SIG-M5 treated with dmso at 0.1 percent for 504 hours (cell line): Measurements from ENCODE around the gene CENPM.

Experiments used
- DNase-seq: peaks from one replicate; lab custom pipeline; 2025; ENCODE audit not compliant: unreplicated experiment; lab: John Stamatoyannopoulos, UW

CENPM gene

DNA sequence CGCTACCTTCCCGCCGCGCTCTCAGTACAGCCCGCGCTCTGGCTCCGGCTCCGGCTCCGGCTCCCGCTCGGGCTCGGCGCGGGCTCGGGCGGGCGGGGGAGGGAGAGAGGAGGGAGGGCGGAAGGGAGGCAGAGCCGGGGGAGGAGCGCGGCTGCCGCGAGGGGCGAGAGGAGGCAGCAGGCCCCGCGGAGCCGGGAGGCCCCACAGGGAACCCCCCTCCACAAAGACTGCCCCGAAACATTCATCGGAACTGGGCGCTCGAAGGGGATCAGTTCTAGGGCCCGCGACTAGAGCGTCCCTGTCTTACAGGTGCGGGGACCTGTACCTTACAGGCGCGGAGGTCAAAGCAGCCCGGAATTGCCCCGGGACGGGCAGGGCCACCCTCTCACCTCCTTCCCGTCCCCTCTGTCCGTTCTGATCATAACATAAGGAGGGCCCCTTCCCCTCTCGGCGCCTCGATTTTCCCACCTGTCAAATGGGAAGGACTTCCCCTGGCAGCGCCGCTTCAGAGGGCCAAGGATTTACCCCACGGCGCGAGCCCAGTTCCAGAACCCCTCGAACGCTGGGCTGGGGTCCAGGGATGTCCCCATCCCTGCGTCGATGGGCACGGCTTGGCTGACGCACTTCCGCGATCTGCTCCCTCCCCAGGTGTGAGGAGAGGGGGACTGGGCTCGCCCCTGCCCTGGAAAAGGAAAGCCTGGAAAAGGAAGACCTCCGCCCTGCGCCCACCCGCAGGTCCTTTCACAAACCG, 31.7 kb downstream of the CENPM start, which contains the start of gene SHISA8:
SHISA8 (minus strand) TSS at position 40 of the 751 bp plus-strand sequence. CDS start 407 bp downstream, outside the sequence.
- no peak for DNase-seq

GRCh38 chr22:41914611-41915034, 32.3 kb downstream of the CENPM start:
- DNase-seq = no peak

DNA sequence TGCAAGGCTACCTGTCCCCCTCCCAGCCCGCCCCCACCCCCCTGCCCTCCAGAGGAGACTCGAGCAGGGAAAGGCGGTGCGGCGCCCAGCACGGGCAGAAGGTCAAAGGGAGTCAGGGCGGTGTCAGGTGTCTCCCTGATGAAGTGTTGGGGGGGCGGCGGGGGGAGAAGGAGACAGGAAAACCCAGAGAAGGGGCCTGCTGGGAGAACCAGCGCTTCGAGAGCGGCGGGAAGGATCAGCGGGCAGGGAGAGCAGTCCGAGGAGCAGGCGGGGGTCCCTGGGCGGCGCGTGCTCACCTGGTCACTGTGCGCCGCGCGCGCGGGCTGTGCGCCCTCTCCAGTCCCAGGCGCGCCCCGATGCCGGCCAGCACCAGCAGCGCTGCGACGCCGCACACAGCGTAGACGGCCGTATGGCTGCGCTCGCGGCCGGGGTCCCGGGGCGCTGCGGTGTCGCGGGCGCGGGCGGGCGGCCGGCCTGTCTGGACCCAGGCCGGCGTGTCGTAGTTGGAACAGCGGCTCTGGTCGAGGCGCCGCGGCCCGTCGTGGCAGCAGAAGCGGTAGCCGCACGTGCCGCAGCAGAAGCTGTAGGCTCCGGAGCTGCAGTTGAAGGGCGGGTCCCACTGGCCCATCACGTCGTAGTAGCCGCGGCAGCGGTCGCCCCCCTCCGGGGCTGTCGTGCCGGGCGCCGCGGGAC, 33.0 kb downstream of the CENPM start:
- no peak for DNase-seq

DNA sequence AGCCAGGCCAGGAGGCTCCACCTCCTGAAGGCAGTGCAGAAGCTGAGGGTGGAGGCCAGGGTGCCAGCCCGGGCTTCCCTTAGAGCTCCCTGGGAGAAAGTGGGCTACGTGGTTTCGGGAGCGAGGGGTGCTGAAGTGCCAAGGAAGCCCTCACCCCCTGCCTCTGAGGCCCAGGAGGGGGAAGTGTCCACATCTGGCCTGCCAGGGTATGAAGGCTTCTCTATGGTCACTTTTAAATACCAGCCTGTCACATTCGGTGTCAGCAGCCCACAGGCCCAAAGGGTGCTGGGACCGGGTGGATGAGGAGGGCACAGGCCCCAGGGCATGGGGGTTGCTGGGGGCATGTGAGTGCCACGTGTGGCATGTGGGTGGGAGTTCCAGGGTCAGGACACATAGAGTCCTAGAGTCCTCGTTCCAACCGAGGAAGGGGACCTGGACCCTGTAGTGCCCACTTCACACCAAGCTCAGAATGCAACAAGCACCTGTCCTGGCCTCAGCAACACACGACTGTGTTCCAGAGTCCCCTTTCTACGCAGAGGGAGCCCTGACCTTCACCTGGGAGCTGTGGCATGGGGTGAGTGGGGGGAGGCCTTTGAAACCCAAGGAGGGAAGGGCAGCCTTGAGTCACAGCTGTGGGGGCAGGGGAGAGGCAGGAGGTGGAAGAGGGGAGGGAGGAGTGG, 33.8 kb downstream of the CENPM start:
- DNase-seq = no peak

- no peak for DNase-seq
Measured at GRCh38 chr22:41912338-41913039, 34.5 kb downstream of the CENPM start.

DNA sequence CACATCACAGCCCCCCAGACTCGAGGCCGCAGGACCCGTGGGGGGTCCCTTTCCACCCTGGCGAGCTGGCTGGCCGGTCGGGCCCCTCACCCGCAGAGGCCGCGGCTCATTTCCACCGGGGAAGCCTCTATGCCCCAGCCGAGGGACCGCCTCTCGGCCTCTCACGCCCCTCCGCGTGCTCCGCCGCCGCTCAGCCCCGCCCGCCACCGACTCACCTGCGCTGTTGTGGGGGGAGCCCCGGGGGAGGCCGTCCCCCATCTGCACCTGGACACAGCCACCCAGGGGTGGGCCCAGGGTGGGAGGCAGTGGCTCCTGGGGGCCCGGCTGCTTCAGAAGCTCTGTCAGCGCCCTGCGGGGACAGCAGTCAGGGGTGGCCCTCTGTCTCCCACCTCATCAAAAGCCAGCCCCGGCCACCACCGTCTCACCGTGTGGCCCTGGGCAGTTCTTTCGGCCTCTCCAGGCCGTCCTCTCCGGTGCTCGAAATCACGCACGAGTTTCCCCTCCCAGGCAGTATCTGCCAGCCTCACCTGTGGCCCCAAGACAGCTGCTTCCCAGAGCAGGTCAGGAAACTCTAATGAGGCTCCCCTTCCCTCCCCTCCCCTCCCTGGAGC, 35.8 kb downstream of the CENPM start:
- DNase-seq = no peak

GRCh38 chr22:41910050-41911000, 36.6 kb downstream of the CENPM start:
- no peak for DNase-seq

DNA sequence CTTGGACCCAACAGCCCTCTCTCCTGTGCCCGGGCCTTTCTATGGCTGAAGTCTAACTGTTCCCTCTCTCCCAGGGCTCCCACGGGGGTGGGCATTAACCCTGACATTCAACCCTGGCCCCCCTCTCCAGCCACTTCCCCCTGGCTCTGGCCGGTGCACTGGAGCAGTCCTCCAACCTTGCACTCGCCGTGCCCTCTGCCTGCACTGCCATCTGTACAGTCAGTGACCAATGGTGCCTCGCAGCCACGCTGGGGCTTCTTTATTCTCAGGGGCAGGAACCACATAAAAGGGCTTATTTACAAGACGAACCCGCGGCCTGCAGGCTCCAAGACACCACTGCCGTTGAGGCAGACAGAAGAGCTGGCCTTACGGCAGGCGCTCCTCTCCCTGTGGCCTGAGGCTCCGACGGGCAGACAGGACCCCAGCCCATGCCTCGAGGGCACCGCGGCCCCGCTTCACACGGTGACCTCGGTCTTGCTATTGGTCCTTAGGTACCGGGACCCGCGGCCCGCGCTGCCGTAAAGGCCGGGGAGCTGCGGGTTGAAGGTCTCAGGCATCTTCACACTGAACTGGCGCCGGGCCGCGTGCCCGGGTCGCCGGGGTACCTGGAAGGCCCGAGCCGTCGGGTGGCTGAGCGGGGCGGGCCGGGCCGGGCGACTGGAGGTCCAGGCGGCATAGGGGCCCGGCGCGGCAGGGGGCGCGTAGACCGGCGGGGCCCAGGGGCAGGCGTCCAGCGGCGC, 37.5 kb downstream of the CENPM start:
- DNase-seq = no peak

DNA sequence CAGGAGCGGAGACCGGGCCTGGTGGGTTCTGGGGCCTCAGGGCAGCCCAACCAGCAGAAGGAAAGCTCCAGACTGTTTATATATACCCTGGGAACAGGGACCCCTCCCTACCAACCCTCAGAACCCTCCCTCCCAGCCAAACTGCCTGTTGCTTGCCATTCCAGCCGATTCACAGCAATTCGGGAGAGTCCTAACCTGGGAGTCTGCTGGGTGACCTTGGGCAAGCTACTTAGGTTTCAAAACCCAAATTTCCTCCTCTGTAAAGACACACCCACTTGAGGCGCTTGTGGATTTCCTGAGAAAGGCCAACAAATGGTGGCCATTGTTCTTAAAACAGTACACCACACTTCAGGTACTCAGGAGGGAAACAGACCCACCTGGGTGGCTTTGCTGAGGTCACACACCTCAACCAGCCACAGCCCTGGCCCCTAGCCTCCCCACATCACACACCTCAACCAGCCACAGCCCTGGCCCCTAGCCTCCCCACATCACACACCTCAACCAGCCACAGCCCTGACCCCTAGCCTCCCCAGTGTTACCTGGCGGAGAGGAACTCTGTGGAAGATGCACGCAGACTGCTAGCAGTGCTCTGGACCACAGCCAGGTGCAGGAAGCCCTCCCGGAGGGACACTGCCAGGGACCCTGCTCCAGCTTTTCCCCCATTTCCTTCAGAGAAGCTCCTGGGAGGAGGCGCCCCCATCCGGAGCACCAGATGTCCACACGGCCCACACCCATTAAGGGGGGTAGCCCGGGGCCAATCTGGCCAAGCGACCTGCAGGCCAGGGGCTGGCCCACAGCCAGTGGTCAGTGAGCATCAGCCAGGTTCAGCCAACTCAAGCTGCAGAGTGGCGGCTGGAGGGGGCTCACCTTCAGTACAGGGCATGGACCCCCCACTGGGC, 38.3 kb downstream of the CENPM start:
- DNase-seq = no peak

DNA sequence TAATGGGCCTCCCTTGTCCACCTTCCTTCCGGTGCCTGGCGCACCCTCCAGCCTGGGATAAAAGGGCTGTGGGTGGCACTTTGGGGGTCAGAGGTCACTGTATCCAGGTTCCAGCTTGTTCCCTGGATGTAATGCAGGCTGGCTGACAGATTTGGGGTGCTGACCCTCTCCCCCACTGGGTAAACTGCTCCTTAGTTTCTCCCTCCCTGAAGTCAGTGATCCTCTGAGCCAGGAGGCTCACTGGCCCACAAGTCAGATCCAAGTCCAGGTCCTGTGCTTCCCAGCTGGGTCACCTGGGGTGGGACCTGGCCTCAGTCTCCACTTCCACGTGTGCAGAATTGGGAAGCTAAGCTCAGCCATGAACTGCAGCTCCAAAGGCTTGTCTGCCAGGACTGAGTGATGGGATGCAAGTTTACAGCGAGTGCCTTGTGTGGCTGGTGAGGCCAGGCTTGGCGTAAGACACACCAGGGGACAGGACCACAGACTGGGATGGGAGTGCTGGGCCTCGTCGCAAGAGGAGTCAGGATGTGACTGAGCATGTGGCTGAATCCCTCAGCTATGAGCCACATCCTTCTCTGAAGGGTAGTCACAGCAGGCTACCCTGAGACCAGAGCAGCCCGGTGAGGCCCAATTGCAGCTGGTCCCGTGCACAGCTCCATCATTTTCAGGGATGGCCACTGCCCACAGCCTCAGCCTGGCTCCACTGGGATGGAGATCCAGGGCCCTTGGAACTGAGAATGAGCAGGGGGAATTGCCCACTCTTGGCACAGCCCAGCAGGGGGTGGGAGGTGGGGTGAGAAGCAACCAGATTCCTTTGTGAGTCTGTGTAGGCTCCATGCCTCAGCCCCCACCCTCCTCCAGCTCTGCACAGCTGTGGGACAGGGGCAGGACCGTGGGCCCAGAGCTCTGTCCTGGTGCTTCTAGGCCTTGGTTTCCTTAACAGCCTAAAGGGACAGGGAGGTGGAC, 39.2 kb downstream of the CENPM start:
- no peak for DNase-seq

DNA sequence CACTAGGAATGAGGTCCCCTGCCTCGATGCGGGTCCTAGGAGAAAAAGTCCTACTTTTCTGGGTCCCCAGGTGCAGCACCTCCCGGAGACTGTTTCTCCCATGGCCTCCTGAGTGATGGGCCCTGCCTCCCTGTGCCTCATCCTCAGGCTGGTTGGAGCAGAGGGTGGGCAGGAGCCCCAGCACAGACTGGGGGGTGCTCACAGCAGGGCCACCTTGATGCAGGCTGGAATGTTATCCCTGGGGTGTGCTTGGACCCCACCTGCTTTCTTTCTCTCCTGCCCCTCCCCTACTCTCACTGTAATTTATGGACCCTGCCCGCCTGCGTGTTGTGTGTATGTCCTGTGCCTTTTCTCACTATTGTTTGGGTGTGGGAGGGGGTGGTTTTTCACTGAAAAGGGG, 40.1 kb downstream of the CENPM start:
- DNase-seq = no peak

- no peak for DNase-seq
Measured at GRCh38 chr22:41905411-41906202, 41.3 kb downstream of the CENPM start.

DNA sequence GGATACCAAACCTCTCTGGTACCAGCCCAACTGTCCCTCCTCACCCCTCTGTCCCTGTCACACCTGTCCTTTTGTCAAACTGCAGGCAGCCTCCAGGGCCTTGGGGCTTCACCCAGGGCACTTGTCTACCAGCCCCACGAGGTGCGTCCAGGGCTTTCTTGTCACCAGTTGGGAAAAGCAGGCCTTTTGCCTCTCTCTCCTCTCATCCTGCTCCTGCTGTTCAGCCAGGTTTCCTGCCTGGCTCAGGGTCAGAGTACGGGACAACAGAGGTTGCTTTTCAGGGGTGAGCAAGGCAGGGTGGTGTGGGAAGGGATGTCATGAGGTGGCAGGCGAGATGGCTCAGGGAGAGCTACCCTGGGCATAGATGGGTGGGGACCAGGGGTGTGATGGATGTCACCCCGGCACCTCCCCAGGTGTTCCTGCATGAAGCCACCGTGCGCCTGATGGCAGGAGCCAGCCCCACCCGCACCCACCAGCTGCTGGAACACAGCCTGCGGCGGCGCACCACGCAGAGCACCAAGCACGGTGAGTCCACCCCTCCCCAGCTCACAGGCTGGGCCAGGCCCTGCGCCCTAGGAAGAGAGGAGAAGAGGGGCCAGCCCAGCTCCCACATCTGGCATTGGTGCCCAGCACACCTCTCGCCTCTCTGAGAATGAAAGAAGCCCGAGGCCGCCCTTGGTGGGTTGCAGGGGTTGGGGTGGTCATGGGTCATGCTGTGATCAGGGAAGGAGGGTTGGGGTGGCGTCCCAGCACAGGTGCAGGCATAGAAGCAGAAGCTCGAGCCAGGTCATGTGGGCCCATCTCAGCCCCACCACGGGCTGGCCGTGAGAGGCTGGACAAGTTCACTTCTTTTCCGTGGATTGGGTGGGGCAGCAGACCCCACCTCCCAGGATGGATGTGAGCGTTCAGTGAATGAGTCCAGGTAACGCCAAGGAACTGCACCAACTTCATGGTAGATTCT, 42.2 kb downstream of the CENPM start:
- no peak for DNase-seq

DNA sequence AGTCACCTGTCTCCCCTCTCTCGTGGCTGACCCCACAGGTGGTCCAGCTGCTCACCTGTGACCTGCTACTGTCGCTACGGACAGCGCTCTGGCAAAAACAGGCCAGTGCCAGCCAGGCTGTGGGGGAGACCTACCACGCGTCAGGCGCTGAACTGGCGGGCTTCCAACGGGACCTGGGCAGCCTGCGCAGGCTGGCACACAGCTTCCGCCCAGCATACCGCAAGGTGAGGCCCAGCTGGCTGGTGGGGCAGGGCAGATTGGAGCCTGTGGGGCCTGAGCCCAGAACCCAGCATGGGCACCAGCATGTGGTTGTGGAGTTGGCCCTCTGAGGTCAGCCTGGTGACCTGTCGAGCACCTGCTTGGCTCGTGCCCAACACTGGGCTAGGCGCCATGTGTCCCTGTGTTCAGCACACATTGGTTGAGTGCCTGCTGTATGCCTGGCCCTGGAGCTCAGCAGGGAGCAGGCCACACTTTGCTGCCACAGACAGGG, 44.0 kb downstream of the CENPM start:
- DNase-seq = no peak

GRCh38 chr22:41902016-41902415, 44.9 kb downstream of the CENPM start:
- DNase-seq = no peak
